H9 (cell line): ENCODE results near the gene RRP36. TPM values are rescaled to one million over a fixed set of nuclear protein-coding genes. Genes with fewer than 3 reads are reported as not detected.

Experiments
- DNase-seq: peaks from one replicate; pipeline ENCODE4 v3.0.0-alpha.2; 2017
- H2AFZ ChIP-seq: one replicate; pipeline ENCODE4 v1.6.1; 2013; ENCODE audit warnings: mild to moderate bottlenecking, low read length, control low read depth, moderate library complexity
- H2AK5ac ChIP-seq: 2 replicates; pipeline ENCODE4 v1.6.1; 2013; ENCODE audit warnings: low read length, control low read depth, mixed read lengths; ENCODE audit not compliant: insufficient read length
- H2BK120ac ChIP-seq: one replicate; pipeline ENCODE4 v1.6.1; 2013; ENCODE audit warnings: low read depth, mild to moderate bottlenecking, low read length, control low read depth, inconsistent platforms; ENCODE audit not compliant: poor library complexity, severe bottlenecking
- H2BK12ac ChIP-seq: 2 replicates; pipeline ENCODE4 v1.6.1; 2013; ENCODE audit warnings: low read length, control low read depth, mixed read lengths, low read depth; ENCODE audit not compliant: insufficient read length
- H2BK15ac ChIP-seq: 2 replicates; pipeline ENCODE4 v1.6.1; 2013; ENCODE audit warnings: low read depth, low read length, control low read depth
- H2BK20ac ChIP-seq: one replicate; pipeline ENCODE4 v1.6.1; 2013; ENCODE audit warnings: low read depth, mild to moderate bottlenecking, low read length, control low read depth, inconsistent platforms; ENCODE audit not compliant: poor library complexity, severe bottlenecking
- H2BK5ac ChIP-seq: 2 replicates; pipeline ENCODE4 v1.6.1; 2013; ENCODE audit warnings: low read length, control low read depth, mixed read lengths; ENCODE audit not compliant: insufficient read length
- H3K14ac ChIP-seq: 2 replicates; pipeline ENCODE4 v1.6.1; 2013; ENCODE audit warnings: low read length, control low read depth; ENCODE audit not compliant: insufficient read depth
- H3K18ac ChIP-seq: 2 replicates; pipeline ENCODE4 v1.6.1; 2013; ENCODE audit warnings: low read depth, mild to moderate bottlenecking, mixed read lengths, low read length, control low read depth; ENCODE audit not compliant: insufficient read length
- H3K23ac ChIP-seq: 2 replicates; pipeline ENCODE4 v1.6.1; 2013; ENCODE audit warnings: low read length, control low read depth, mixed read lengths, low read depth; ENCODE audit not compliant: insufficient read length
- H3K23me2 ChIP-seq: 2 replicates; pipeline ENCODE4 v1.6.1; 2013; ENCODE audit warnings: low read depth, mild to moderate bottlenecking, mixed read lengths, low read length, control low read depth; ENCODE audit not compliant: insufficient read length, poor library complexity, severe bottlenecking
- H3K27ac ChIP-seq: 2 replicates; pipeline ENCODE4 v1.5.1; 2013; ENCODE audit warnings: low read length, control low read depth, mixed read lengths, low read depth; ENCODE audit not compliant: insufficient read length
- H3K27me3 ChIP-seq: 2 replicates; pipeline ENCODE4 v1.6.1; 2013; ENCODE audit warnings: low read length, control low read depth, inconsistent platforms; ENCODE audit not compliant: insufficient read depth
- H3K4ac ChIP-seq: 2 replicates; pipeline ENCODE4 v1.6.1; 2013; ENCODE audit warnings: low read depth, mild to moderate bottlenecking, control low read depth, inconsistent platforms, low read length, moderate library complexity
- H3K4me1 ChIP-seq: 2 replicates; pipeline ENCODE4 v1.6.1; 2013; ENCODE audit warnings: low read length, control low read depth, inconsistent platforms; ENCODE audit not compliant: insufficient read depth
- H3K4me2 ChIP-seq: 2 replicates; pipeline ENCODE4 v1.6.1; 2013; ENCODE audit warnings: low read length, control low read depth, mixed read lengths; ENCODE audit not compliant: insufficient read length, insufficient read depth
- H3K56ac ChIP-seq: 2 replicates; pipeline ENCODE4 v1.6.1; 2013; ENCODE audit warnings: low read depth, mild to moderate bottlenecking, mixed read lengths, low read length, control low read depth; ENCODE audit not compliant: insufficient read length
- H3K79me1 ChIP-seq: 2 replicates; pipeline ENCODE4 v1.6.1; 2013; ENCODE audit warnings: low read depth, mild to moderate bottlenecking, moderate library complexity, low read length, control low read depth, inconsistent platforms; ENCODE audit not compliant: insufficient read depth, poor library complexity, severe bottlenecking
- H3K79me2 ChIP-seq: 2 replicates; pipeline ENCODE4 v1.6.1; 2013; ENCODE audit warnings: low read length, control low read depth, inconsistent platforms; ENCODE audit not compliant: insufficient read depth
- H3K9ac ChIP-seq: 2 replicates; pipeline ENCODE4 v1.6.1; 2013; ENCODE audit warnings: low read length, control low read depth, mixed read lengths; ENCODE audit not compliant: insufficient read length; ENCODE audit errors: extremely low read depth
- H3K9me3 ChIP-seq: one replicate; pipeline ENCODE4 v1.6.1; 2013; ENCODE audit warnings: low read depth, low read length, inconsistent platforms; ENCODE audit not compliant: control insufficient read depth
- H3T11ph ChIP-seq: one replicate; pipeline ENCODE4 v1.6.1; 2013; ENCODE audit warnings: mild to moderate bottlenecking, low read length, control low read depth, inconsistent platforms
- H4K20me1 ChIP-seq: one replicate; pipeline ENCODE4 v1.6.1; 2013; ENCODE audit not compliant: control insufficient read depth, insufficient read length, insufficient read depth
- H4K5ac ChIP-seq: 2 replicates; pipeline ENCODE4 v1.6.1; 2013; ENCODE audit warnings: low read depth, mild to moderate bottlenecking, mixed read lengths, low read length, control low read depth; ENCODE audit not compliant: insufficient read length
- H4K8ac ChIP-seq: replicated peaks from 2 replicates; pipeline ENCODE4 v1.6.1; 2013; ENCODE audit warnings: low read length, control low read depth, mixed read lengths, low read depth; ENCODE audit not compliant: insufficient read length
- H4K91ac ChIP-seq: 2 replicates; pipeline ENCODE4 v1.6.1; 2013; ENCODE audit warnings: low read depth, mild to moderate bottlenecking, moderate library complexity, mixed read lengths, low read length, control low read depth; ENCODE audit not compliant: insufficient read length
- H3K27ac Mint-ChIP-seq, 3 experiments: 2 replicates in 2 of 3; 3 replicates in 1 of 3; pipeline ENCODE4 v1.8.0; 2020 to 2021; ENCODE audit warnings: mixed read lengths in 3 of 3, mild to moderate bottlenecking in 1 of 3, moderate library complexity in 1 of 3
- H3K27me3 Mint-ChIP-seq: 2 replicates; pipeline ENCODE4 v1.8.0; 2021; ENCODE audit warnings: low read depth, mild to moderate bottlenecking, moderate library complexity, mixed read lengths
- H3K36me3 Mint-ChIP-seq, 3 experiments: 2 replicates in 2 of 3; 3 replicates in 1 of 3; pipeline ENCODE4 v1.8.0; 2020 to 2021; ENCODE audit warnings: low read depth in 3 of 3, mixed read lengths in 3 of 3; ENCODE audit not compliant: insufficient read depth in 1 of 3
- H3K4me1 Mint-ChIP-seq, 2 experiments: 2 replicates each; pipeline ENCODE4 v1.8.0; 2020; ENCODE audit warnings: mixed read lengths in 2 of 2
- H3K4me3 Mint-ChIP-seq, 2 experiments: 2 replicates in 1 of 2; 3 replicates in 1 of 2; pipeline ENCODE4 v1.8.0; 2020 to 2021; ENCODE audit warnings: mild to moderate bottlenecking in 2 of 2, mixed read lengths in 2 of 2, moderate library complexity in 1 of 2
- H3K9me3 Mint-ChIP-seq, 2 experiments: 2 replicates in 1 of 2; 3 replicates in 1 of 2; pipeline ENCODE4 v1.8.0; 2020; ENCODE audit warnings: mild to moderate bottlenecking in 2 of 2, mixed read lengths in 2 of 2, moderate library complexity in 1 of 2
- CTCF ChIP-seq: fragments of 200-600 bp; sonication (generic); conservative IDR thresholded peaks from 3 replicates; pipeline ENCODE4 v1.8.0; 2021; ENCODE audit warnings: antibody characterized with exemption, mild to moderate bottlenecking
- WGBS: extraction: QIAGEN DNeasy Blood & Tissue Kit; methylation state at CpG from one replicate; pipeline ENCODE4 v1.1.7; 2013; ENCODE audit warnings: missing lambda C conversion rate, low lambda C conversion rate, mixed read lengths; ENCODE audit not compliant: insufficient read length; ENCODE audit errors: extremely low coverage; 5-methylcytosine and 5-hydroxymethylcytosine counted together
- total RNA-seq: library from RNA; stranded (reverse); gene quantifications from 2 replicates; pipeline ENCODE4 v1.2.1, GENCODE V29; 2021

RRP36 gene
- total RNA-seq, 1 experiment from 2014 or later: 117 TPM

- H3K4me2 ChIP-seq: no peak overlapping the region
- H2BK15ac ChIP-seq: no peak overlapping the region
- no peak overlapping the region for H2BK5ac ChIP-seq
- H3K79me2 ChIP-seq: no peaks in the 10 kb centered on the region
- H3K27me3 ChIP-seq: no peaks in the 10 kb centered on the region
- H3K56ac ChIP-seq: no peak overlapping the region
- no peak for DNase-seq
- H3K9me3 ChIP-seq: no peaks in the 10 kb centered on the region
- no peak overlapping the region for H3K27ac ChIP-seq
- no peak overlapping the region for H3K4ac ChIP-seq
- Mint-ChIP-seq H3K27me3 (no peaks in the 10 kb centered on the region), H3K4me1 (peaks cover 10 to 33% of the 10 kb centered on the region in 2 experiments), H3K9me3 (no peaks in the 10 kb centered on the region), H3K36me3 (peaks cover 16 to 31% (median 27%) of the 10 kb centered on the region in 3 experiments), H3K27ac (peak overlapping the region in 2 of 3 experiments; percentile 5 to 53; a peak in 4 of 7 replicates), H3K4me3 (no peak overlapping the region)
- WGBS: no CpG with 5 or more reads among the region's 6 CpGs
- no peak overlapping the region for H2BK12ac ChIP-seq
- H4K20me1 ChIP-seq: no peaks in the 10 kb centered on the region
- H3K23me2 ChIP-seq: no peaks in the 10 kb centered on the region
- H2AFZ ChIP-seq: no peak overlapping the region
- peak; percentile 84 for TF ChIP-seq CTCF
- H3K14ac ChIP-seq: no peak overlapping the region; the same call in 1 of the 2 replicates
- H3K79me1 ChIP-seq: no peaks in the 10 kb centered on the region
- H4K91ac ChIP-seq: no peak overlapping the region
- no peak overlapping the region for H4K8ac ChIP-seq
- H2BK20ac ChIP-seq: no peak overlapping the region
- no peak overlapping the region for H3K23ac ChIP-seq
- peaks cover 5% of the 10 kb centered on the region for H3K4me1 ChIP-seq
- H3K18ac ChIP-seq: no peak overlapping the region
- no peak overlapping the region for H3T11ph ChIP-seq
- H2AK5ac ChIP-seq: no peak overlapping the region
- no peak overlapping the region for H3K9ac ChIP-seq
- no peak overlapping the region for H4K5ac ChIP-seq
- no peak overlapping the region for H2BK120ac ChIP-seq
These were observed 48.7 kb downstream of the RRP36 start for GRCh38 chr6:43070028-43070632.
